ENCODE results near the gene IRF1.
"Not testable (repeated sequence)": the region's sequence is repeated elsewhere in the genome, so short reads cannot be mapped to it uniquely, and the experiment has no call there.

Gene IRF1

DNA sequence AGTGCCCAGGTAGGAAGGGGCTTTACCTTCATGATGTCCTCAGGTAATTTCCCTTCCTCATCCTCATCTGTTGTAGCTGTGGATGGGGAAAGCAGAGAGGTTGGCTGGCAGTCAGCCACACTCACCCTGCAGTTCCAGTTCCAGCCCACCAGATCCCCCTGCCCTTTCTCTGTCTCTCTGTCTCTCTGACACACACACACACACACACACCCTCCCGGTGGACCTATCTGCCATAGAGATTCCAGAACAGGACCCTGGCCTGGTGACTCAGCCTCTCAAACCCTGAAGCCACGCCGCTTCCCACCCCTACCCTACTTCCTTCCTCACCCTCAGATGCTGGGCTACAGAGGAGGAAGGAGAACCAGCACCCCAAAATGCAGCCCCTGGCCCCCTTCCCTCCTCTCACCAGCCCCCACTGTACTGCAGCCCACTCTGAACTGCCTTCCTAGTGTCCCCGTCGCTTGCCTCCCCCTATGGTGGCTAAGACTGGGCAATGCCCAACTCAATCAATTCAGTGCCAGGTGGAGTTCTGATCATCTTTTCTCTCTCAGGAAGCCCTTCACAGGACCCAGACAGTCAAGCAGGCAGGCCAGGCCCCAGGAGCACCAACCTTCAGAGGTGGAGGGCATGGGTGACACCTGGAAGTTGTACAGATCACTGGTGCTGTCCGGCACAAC lies 4.8 kb downstream of the IRF1 start:
- DNase-seq, result no peak

GRCh38 chr5:132484876-132485640 lies 5.5 kb downstream of the IRF1 start:
- not testable (repeated sequence) for DNase-seq

- no peak for DNase-seq
These were observed 6.2 kb downstream of the IRF1 start for GRCh38 chr5:132484391-132484725.

- DNase-seq, result no peak
These were observed 6.7 kb downstream of the IRF1 start for GRCh38 chr5:132483661-132484390.

- no peak for DNase-seq
These were observed 7.5 kb downstream of the IRF1 start for GRCh38 chr5:132483101-132483500.

- peak in 1 of 2 donors; percentile 35 for DNase-seq
These were observed 8.9 kb downstream of the IRF1 start for GRCh38 chr5:132481596-132482211.

GRCh38 chr5:132480893-132481595 lies 9.5 kb downstream of the IRF1 start:
- no peak for DNase-seq

DNA sequence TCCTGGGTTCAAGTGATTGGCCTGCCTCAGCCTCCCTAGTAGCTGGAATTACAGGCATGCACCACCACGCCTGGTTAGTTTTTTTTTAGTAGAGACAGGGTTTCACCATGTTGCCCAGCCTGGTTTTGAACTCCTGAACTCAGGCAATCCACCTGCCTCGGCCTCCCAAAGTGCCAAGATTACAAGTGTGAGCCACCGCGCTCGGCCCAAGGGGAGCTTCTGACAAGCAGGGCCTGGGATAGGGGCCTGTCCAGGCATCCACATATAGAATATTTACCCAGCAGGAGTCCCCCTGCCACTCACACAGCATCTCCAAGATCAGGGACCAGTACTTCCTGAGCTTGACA lies 10.1 kb downstream of the IRF1 start:
- DNase-seq, result no peak

DNA sequence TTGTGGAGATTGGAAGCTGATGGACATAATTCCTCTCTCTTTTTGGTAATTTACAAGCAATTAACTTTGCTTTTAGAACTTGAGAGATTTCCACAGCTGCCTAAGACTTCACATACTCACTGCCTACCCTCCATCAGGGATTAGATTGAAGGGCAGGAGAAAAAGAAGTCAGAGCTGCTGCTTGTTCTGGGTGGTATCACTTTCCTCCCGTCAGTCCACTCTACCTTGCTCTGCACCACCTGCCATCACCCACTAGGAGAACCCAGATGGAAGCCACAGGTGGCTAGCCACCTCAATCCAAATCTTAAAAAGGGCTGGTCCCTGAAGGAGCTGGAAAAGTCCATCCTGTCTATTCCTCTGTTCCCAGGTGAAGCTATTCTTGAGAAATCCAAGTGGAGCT lies 10.5 kb downstream of the IRF1 start:
- peak in 1 of 2 donors; percentile 40 for DNase-seq

DNA sequence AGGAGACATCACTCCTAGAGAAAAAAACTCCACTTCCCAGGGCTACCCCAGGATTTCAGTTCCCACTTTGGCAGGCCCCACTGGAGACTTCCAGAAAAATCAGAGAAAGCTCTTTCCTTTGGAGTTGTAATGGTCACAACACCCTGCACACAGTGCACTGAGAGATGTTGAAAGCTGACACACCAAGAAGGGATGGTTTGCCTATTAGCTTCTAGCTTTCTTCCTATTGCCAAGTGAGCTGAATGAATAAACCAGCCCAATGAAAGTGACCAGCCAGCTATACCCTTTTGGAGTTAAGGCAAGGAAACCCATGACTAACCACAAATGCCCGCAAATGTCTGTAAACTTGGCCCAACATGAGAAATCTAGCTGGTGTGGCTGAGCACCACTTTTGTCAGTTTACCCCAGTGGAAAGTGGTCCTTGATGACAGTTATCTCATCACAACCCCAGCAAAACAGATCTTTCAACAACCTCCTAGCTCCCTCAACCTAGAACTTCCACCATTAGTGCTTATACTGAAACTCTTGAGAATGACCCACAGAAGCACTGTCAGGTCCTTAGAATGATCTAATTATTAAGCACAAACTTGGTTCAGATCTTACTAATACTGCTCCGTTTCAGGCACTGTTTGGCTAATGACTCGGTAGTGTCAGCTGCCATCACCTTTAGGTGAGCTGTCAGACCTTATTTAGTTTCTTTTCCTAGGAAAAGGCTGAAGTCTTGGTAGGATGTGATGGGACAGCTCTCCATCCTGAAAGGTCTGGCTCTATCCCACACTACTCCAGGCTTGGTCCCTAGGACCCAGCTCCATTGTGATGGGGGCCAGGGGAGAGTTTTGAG lies 11.2 kb downstream of the IRF1 start:
- no peak for DNase-seq

DNA sequence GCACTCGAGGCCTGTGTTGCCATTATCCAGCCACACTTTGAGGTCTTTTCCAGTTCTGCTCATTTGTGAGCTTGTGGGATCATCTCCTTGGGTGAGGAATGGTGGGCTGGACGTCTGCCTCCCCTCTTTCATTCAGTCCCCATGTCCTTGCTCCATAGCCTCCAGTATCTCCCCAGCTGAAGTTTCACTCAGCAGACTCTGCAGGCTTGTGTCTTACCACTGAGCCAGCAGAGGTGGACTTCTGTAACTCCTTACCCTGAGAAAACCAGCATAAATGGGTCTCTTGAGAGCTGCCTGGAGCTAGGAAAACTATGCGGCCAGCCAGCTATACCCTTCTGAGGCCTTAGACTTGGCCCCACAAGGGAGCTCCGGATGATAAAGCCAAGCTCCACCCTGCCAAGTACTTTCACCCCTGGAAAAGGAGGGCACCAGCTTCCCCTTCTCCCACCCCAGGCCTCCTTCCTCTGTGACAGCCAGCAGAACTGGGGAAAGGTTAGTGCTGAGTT lies 12.2 kb downstream of the IRF1 start:
- DNase-seq, result no peak

- peak in 1 of 2 donors; percentile 41 for DNase-seq
These were observed 12.7 kb downstream of the IRF1 start for GRCh38 chr5:132477784-132478365.

DNA sequence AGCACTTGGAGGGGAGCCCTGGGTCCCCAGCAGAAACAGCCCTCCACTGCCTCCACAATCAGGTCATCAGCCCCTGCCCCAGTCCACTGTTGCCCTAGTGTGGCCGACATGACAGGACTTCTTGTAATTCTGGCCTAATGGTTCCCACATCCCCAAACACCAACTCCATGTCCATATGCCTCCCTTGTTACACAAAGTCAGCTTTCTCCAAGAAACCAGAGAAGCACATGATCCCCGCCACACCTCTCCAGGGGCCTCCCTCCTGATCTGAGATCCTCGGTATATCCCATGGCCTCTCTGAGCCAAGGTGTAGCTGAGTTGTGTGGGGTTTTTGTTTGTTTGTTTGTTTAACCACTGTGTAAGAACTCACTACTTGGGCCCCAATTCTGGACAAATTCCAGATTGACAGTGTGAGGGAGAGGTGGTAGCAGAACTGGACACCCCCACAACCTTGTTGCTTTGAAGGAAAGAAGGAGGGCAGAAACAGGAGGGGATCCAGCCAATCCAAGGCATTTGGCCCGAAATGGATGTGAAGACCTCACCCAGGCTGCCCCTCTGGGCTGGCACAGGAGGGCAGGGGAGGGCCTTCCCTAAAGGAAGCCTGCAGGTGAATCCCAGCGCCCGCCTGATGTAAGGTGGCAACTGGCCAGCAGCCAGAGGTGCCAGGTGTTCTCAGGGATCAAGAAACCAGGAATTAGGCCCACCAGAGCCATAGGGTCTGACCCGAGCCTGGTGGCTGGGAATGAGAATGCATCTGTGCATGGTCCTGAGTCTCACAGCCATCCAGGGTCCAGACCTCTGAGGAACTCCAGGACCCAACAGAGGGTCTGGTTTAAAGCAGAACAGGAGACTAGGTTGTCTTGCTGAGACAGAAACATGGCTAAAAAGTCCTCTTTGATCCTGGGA lies 13.4 kb downstream of the IRF1 start:
- peak in 1 of 2 donors; percentile 7 for DNase-seq

DNA sequence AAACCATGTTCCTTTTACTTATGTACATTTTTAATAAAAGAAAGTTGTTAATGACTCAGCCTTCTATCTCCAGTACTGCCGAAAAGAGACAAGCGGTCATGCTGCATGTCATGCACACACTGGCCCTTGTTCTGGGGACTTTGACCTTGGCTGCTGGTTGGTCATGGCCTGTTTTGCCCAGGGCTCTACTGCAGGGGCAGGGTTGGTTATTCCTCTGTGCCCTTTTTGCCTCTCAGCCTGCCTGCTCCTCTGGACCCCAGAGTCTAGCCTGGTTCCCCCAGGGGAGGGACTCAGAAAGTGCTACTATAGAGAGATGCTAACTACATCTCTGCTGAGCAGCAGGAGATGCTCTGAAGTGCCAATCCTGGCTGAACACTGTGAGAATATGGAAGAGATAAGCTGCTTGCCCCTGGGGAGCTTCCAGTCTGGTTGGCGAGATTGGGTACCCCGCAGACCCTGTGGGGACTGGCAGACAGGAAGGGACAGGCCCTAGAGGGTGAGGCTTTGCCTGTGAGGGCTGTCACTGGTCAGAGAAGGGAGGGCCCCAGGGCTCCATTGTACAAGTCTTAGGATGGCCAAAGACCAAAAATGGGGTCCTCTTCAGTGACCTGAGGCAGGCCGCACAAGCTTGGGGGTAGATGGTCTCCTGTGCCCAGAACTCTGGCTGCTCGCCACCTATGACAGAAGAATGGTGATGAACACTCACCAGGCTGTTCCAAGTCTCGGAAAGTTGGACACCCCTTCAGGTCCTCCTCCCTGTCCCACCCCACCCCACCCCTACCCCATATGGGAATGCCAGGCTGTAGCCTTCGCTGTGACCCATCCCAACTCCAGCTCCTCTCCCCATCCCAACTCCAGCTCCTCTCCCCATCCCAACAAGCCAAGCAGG lies 14.3 kb downstream of the IRF1 start:
- DNase-seq, result peak in 1 of 2 donors; percentile 0

DNA sequence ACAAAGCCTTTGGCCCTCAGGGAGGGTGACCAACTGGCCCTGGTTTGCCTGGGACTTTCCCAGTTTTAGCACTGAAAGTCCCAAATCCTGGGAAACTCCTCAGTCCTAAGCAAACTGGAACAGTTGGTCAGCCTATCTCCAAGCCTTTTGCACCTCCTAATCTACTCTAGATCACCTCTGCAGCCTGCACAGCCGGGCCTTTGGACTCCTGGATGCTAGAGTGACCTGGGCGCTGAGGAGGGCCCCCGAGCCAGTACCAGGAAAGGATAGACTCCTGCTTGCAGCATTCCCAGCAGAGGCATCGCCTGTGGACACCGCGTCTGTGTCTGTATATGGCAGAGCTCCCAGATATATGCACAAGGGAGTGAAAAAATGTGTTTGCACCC lies 15.1 kb downstream of the IRF1 start:
- no peak for DNase-seq

DNA sequence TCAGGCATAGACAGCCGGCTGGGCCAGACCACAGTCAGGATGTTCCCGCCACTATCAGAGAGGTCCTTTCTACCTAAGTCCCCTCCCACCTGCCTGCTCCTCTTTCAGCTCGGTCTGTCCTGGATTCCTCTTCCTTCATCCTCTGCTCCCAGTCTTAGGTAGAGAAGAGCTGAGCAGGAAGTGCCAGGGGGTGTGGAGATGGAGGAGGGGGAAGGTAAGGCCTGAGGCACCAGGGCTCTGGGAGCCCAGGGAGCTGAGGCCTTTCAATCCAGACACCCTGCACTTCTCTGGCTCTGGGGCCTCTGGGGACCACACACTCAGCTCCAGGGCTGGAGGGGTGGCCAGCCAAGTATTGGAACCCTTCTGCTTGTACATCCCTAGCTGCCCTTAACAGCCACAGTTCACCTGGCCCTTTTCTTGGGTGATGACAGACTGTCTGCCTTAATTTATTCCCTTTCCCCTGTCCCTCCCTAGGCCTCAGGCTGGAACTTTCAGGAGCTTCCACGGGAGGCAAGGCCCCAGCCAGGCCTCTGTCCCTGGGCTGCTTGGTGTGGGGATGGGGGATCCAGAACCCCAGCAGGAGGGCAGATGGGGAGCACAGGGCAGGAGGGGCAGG lies 15.6 kb downstream of the IRF1 start:
- no peak for DNase-seq

DNA sequence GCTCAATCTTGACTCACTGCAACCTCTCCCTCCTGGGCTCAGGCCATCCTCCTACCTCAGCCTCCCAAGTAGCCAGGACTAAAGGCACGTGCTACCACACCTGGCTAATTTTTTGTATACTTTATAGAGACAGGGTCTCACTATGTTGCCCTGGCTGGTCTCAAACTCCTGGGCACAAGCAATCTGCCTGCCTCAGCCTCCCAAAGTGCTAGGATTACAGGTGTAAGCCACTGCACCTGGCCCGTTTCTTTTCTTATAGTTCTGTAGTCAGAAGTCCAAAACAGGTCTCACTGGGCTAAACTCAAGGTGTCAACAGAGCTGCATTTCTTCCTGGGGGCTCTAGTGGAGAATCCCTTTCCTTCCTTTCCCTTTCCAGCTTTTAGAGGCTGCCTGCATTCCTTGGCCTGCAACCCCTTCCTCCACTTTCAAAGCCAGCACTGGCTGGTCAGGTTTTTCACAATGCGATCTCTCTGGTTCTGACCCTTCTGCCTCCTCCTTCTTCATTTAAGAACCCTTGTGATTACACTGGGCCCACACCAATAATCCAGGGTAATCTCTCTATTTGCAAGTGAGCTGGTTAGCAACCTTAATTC lies 16.3 kb downstream of the IRF1 start:
- DNase-seq, result no peak

GRCh38 chr5:132473668-132474067 lies 16.9 kb downstream of the IRF1 start:
- DNase-seq, result no peak
